Mesendoderm (in vitro differentiated cells): ENCODE results near the gene MGMT.

Source experiments
- DNase-seq: peaks from one replicate; pipeline ENCODE4 v3.0.0; 2013
- H2AK5ac ChIP-seq: 2 replicates; pipeline ENCODE4 v1.6.1; 2013; ENCODE audit warnings: low read length, inconsistent platforms
- H2BK120ac ChIP-seq: 2 replicates; pipeline ENCODE4 v1.6.1; 2013; ENCODE audit warnings: low read depth, mild to moderate bottlenecking, low read length, moderate library complexity, mixed read lengths
- H2BK15ac ChIP-seq: replicated peaks from 2 replicates; pipeline ENCODE4 v1.6.1; 2013; ENCODE audit warnings: low read depth, mild to moderate bottlenecking, moderate library complexity
- H2BK5ac ChIP-seq: 2 replicates; pipeline ENCODE4 v1.6.1; 2013; ENCODE audit warnings: low read length, inconsistent platforms
- H3K18ac ChIP-seq: 2 replicates; pipeline ENCODE4 v1.6.1; 2013; ENCODE audit warnings: mild to moderate bottlenecking, low read length, mixed read lengths
- H3K23ac ChIP-seq: one replicate; pipeline ENCODE4 v1.6.1; 2013; ENCODE audit warnings: low read length
- H3K27ac ChIP-seq: 2 replicates; pipeline ENCODE4 v1.5.1; 2013; ENCODE audit warnings: low read depth, mild to moderate bottlenecking, inconsistent platforms, low read length, moderate library complexity
- H3K27me3 ChIP-seq: 2 replicates; pipeline ENCODE4 v1.6.1; 2013; ENCODE audit warnings: low read length, control low read depth, mild to moderate bottlenecking, inconsistent platforms; ENCODE audit not compliant: insufficient read depth, poor library complexity
- H3K36me3 ChIP-seq: 2 replicates; pipeline ENCODE4 v1.6.1; 2013; ENCODE audit warnings: low read length, inconsistent platforms; ENCODE audit not compliant: control insufficient read depth, insufficient read depth
- H3K4ac ChIP-seq: one replicate; pipeline ENCODE4 v1.6.1; 2013; ENCODE audit warnings: low read depth, mild to moderate bottlenecking, low read length, moderate library complexity
- H3K4me1 ChIP-seq: 2 replicates; pipeline ENCODE4 v1.6.1; 2013; ENCODE audit warnings: low read depth, low read length, inconsistent platforms; ENCODE audit not compliant: control insufficient read depth
- H3K4me2 ChIP-seq: 2 replicates; pipeline ENCODE4 v1.6.1; 2013; ENCODE audit warnings: low read length
- H3K4me3 ChIP-seq: 2 replicates; pipeline ENCODE4 v1.5.1; 2013; ENCODE audit warnings: mild to moderate bottlenecking, low read length
- H3K56ac ChIP-seq: one replicate; pipeline ENCODE4 v1.6.1; 2013; ENCODE audit warnings: low read length
- H3K79me1 ChIP-seq: 2 replicates; pipeline ENCODE4 v1.6.1; 2013; ENCODE audit warnings: low read length, inconsistent platforms
- H3K79me2 ChIP-seq: 2 replicates; pipeline ENCODE4 v1.6.1; 2013; ENCODE audit warnings: mild to moderate bottlenecking, low read length; ENCODE audit not compliant: control insufficient read depth, insufficient read depth
- H3K9ac ChIP-seq: 2 replicates; pipeline ENCODE4 v1.6.1; 2013; ENCODE audit warnings: low read length, inconsistent platforms
- H4K5ac ChIP-seq: one replicate; pipeline ENCODE4 v1.6.1; 2013; ENCODE audit warnings: low read length
- H4K8ac ChIP-seq: one replicate; pipeline ENCODE4 v1.6.1; 2013; ENCODE audit warnings: low read depth, mild to moderate bottlenecking, control low read depth, low read length, moderate library complexity
- WGBS: extraction: QIAGEN DNeasy Blood & Tissue Kit; methylation state at CpG from one replicate; pipeline ENCODE4 v1.1.7; 2013; ENCODE audit warnings: low lambda C conversion rate, missing lambda C conversion rate; ENCODE audit not compliant: insufficient coverage; ENCODE audit errors: extremely low coverage; 5-methylcytosine and 5-hydroxymethylcytosine counted together

The MGMT gene

GRCh38 chr10:129617768-129618167, 150.7 kb downstream of the MGMT start:
- Histone ChIP-seq H2BK5ac (no peak overlapping the region), H3K27me3 (no peaks in the 10 kb centered on the region), H3K4me1 (no peaks in the 10 kb centered on the region), H3K27ac (no peak overlapping the region), H2AK5ac (no peak overlapping the region), H3K4me2 (no peak overlapping the region), H3K4ac (no peak overlapping the region), H3K18ac (no peak overlapping the region), H2BK120ac (no peak overlapping the region), H3K23ac (no peak overlapping the region), H3K79me2 (no peaks in the 10 kb centered on the region), H4K8ac (no peak overlapping the region), H3K79me1 (no peaks in the 10 kb centered on the region), H2BK15ac (no peak overlapping the region), H3K36me3 (no peaks in the 10 kb centered on the region), H3K9ac (no peak overlapping the region), H3K4me3 (no peak overlapping the region), H3K56ac (no peak overlapping the region), H4K5ac (no peak overlapping the region)
- DNase-seq, result no peak
- WGBS, result no CpG with 5 or more reads among the region's 3 CpGs

GRCh38 chr10:129621062-129621461, 154.0 kb downstream of the MGMT start:
- H3K4me3 ChIP-seq, result no peak overlapping the region
- no peaks in the 10 kb centered on the region for H3K79me1 ChIP-seq
- H4K5ac ChIP-seq, result no peak overlapping the region
- no peak overlapping the region for H3K27ac ChIP-seq
- DNase-seq, result no peak
- H4K8ac ChIP-seq, result no peak overlapping the region
- no peak overlapping the region for H3K18ac ChIP-seq
- no peaks in the 10 kb centered on the region for H3K27me3 ChIP-seq
- H3K4me1 ChIP-seq, result no peaks in the 10 kb centered on the region
- H2BK15ac ChIP-seq, result no peak overlapping the region
- no CpG with 5 or more reads among the region's 7 CpGs for WGBS
- H3K9ac ChIP-seq, result no peak overlapping the region
- no peak overlapping the region for H3K23ac ChIP-seq
- no peak overlapping the region for H2BK5ac ChIP-seq
- H3K56ac ChIP-seq, result no peak overlapping the region
- no peaks in the 10 kb centered on the region for H3K36me3 ChIP-seq
- no peak overlapping the region for H3K4me2 ChIP-seq
- no peak overlapping the region for H2AK5ac ChIP-seq
- no peaks in the 10 kb centered on the region for H3K79me2 ChIP-seq
- H3K4ac ChIP-seq, result no peak overlapping the region
- H2BK120ac ChIP-seq, result no peak overlapping the region

- no peaks in the 10 kb centered on the region for H3K36me3 ChIP-seq
- no peaks in the 10 kb centered on the region for H3K27me3 ChIP-seq
- no peak overlapping the region for H3K4ac ChIP-seq
- no peaks in the 10 kb centered on the region for H3K79me1 ChIP-seq
- H4K8ac ChIP-seq, result no peak overlapping the region
- no peak for DNase-seq
- H3K4me3 ChIP-seq, result no peak overlapping the region
- no CpG with 5 or more reads among the region's 2 CpGs for WGBS
- H4K5ac ChIP-seq, result no peak overlapping the region
- no peak overlapping the region for H2BK5ac ChIP-seq
- no peak overlapping the region for H3K9ac ChIP-seq
- H3K27ac ChIP-seq, result no peak overlapping the region
- no peaks in the 10 kb centered on the region for H3K79me2 ChIP-seq
- H3K23ac ChIP-seq, result no peak overlapping the region
- no peak overlapping the region for H2BK15ac ChIP-seq
- no peak overlapping the region for H3K56ac ChIP-seq
- H3K4me1 ChIP-seq, result no peaks in the 10 kb centered on the region
- H2BK120ac ChIP-seq, result no peak overlapping the region
- H3K18ac ChIP-seq, result no peak overlapping the region
- H3K4me2 ChIP-seq, result no peak overlapping the region
- no peak overlapping the region for H2AK5ac ChIP-seq
Measured at GRCh38 chr10:129621693-129622092, 154.7 kb downstream of the MGMT start.

GRCh38 chr10:129622291-129622690, 155.2 kb downstream of the MGMT start:
- Histone ChIP-seq H2BK5ac (no peak overlapping the region), H3K56ac (no peak overlapping the region), H3K9ac (no peak overlapping the region), H2BK120ac (no peak overlapping the region), H3K79me1 (no peaks in the 10 kb centered on the region), H2BK15ac (no peak overlapping the region), H3K27ac (no peak overlapping the region), H3K23ac (no peak overlapping the region), H4K8ac (no peak overlapping the region), H3K79me2 (no peaks in the 10 kb centered on the region), H3K4me2 (no peak overlapping the region), H3K4ac (no peak overlapping the region), H3K36me3 (no peaks in the 10 kb centered on the region), H3K4me1 (no peaks in the 10 kb centered on the region), H2AK5ac (no peak overlapping the region), H3K18ac (no peak overlapping the region), H3K27me3 (no peaks in the 10 kb centered on the region), H3K4me3 (no peak overlapping the region), H4K5ac (no peak overlapping the region)
- no CpG with 5 or more reads among the region's 3 CpGs for WGBS
- DNase-seq, result no peak

- Histone ChIP-seq H3K4me3 (no peak overlapping the region), H3K79me1 (no peaks in the 10 kb centered on the region), H3K79me2 (no peaks in the 10 kb centered on the region), H3K27me3 (no peaks in the 10 kb centered on the region), H2AK5ac (no peak overlapping the region), H3K9ac (no peak overlapping the region), H2BK120ac (no peak overlapping the region), H2BK15ac (no peak overlapping the region), H3K27ac (no peak overlapping the region), H4K5ac (no peak overlapping the region), H3K23ac (no peak overlapping the region), H3K4me1 (no peaks in the 10 kb centered on the region), H3K4me2 (no peak overlapping the region), H3K56ac (no peak overlapping the region), H3K18ac (no peak overlapping the region), H3K36me3 (no peaks in the 10 kb centered on the region), H3K4ac (no peak overlapping the region), H2BK5ac (no peak overlapping the region), H4K8ac (no peak overlapping the region)
- DNase-seq, result peak; percentile 46
- no CpG with 5 or more reads among the region's 9 CpGs for WGBS
Measured at GRCh38 chr10:129622736-129623135, 155.7 kb downstream of the MGMT start.

- Histone ChIP-seq H3K56ac (no peak overlapping the region), H3K9ac (no peak overlapping the region), H3K18ac (no peak overlapping the region), H3K23ac (no peak overlapping the region), H4K8ac (no peak overlapping the region), H2BK120ac (no peak overlapping the region), H3K4ac (no peak overlapping the region), H4K5ac (no peak overlapping the region), H3K27ac (no peak overlapping the region), H3K4me2 (no peak overlapping the region), H3K36me3 (no peaks in the 10 kb centered on the region), H3K4me1 (no peaks in the 10 kb centered on the region), H3K27me3 (no peaks in the 10 kb centered on the region), H3K79me1 (no peaks in the 10 kb centered on the region), H2BK15ac (no peak overlapping the region), H2BK5ac (no peak overlapping the region), H3K4me3 (no peak overlapping the region), H3K79me2 (no peaks in the 10 kb centered on the region), H2AK5ac (no peak overlapping the region)
- WGBS, result no CpG with 5 or more reads among the region's 11 CpGs
- no peak for DNase-seq
Measured at GRCh38 chr10:129624526-129624925, 157.5 kb downstream of the MGMT start.
